GM23248 (cell line): Measurements from ENCODE around the gene RPL22. TPM values are rescaled to one million over a fixed set of nuclear protein-coding genes. Genes with fewer than 3 reads are reported as not detected.

ENCODE experiments used
- DNase-seq: peaks from one replicate; pipeline ENCODE4 v3.0.0-alpha.2; 2015
- H2AFZ ChIP-seq: fragments of 200-600 bp; sonication (generic); 2 replicates; pipeline ENCODE4 v1.6.1; 2016; ENCODE audit warnings: antibody characterized with exemption
- H3F3A ChIP-seq: fragments of 200-600 bp; sonication (generic); 2 replicates; pipeline ENCODE4 v1.6.1; 2016; ENCODE audit warnings: mild to moderate bottlenecking, antibody characterized with exemption, mixed run types; ENCODE audit not compliant: insufficient read depth
- H3K27ac ChIP-seq: fragments of 200-600 bp; sonication (generic); 2 replicates; pipeline ENCODE4 v1.5.1; 2016; ENCODE audit warnings: mild to moderate bottlenecking
- H3K27me3 ChIP-seq: fragments of 200-600 bp; sonication (generic); replicated peaks from 2 replicates; pipeline ENCODE4 v1.6.1; 2016; ENCODE audit warnings: mild to moderate bottlenecking; ENCODE audit not compliant: insufficient read depth
- H3K36me3 ChIP-seq: fragments of 200-600 bp; sonication (generic); 2 replicates; pipeline ENCODE4 v1.6.1; 2016; ENCODE audit warnings: low read depth, mild to moderate bottlenecking
- H3K4me1 ChIP-seq: fragments of 200-600 bp; sonication (generic); 2 replicates; pipeline ENCODE4 v1.6.1; 2016; ENCODE audit warnings: mild to moderate bottlenecking; ENCODE audit not compliant: insufficient read depth
- H3K4me2 ChIP-seq: fragments of 200-600 bp; sonication (generic); one replicate; pipeline ENCODE4 v1.6.1; 2016; ENCODE audit warnings: mild to moderate bottlenecking; ENCODE audit not compliant: unreplicated experiment
- H3K4me3 ChIP-seq: fragments of 200-600 bp; sonication (generic); 2 replicates; pipeline ENCODE4 v1.5.1; 2016; ENCODE audit warnings: mild to moderate bottlenecking
- H3K79me2 ChIP-seq: fragments of 200-600 bp; sonication (generic); 2 replicates; pipeline ENCODE4 v1.6.1; 2016; ENCODE audit warnings: mild to moderate bottlenecking; ENCODE audit not compliant: insufficient read depth
- H3K9ac ChIP-seq: fragments of 200-600 bp; sonication (generic); 2 replicates; pipeline ENCODE4 v1.6.1; 2016; ENCODE audit warnings: mild to moderate bottlenecking
- H3K9me2 ChIP-seq: fragments of 200-600 bp; sonication (generic); 2 replicates; pipeline ENCODE4 v1.6.1; 2016; ENCODE audit warnings: mixed run types, mild to moderate bottlenecking, moderate library complexity; ENCODE audit not compliant: insufficient read depth
- H3K9me3 ChIP-seq: fragments of 200-600 bp; sonication (generic); one replicate; pipeline ENCODE4 v1.6.1; 2017; ENCODE audit warnings: low read depth
- H4K20me1 ChIP-seq: fragments of 200-600 bp; sonication (generic); 2 replicates; pipeline ENCODE4 v1.6.0; 2016; ENCODE audit not compliant: insufficient read depth
- EZH2 ChIP-seq: fragments of 200-600 bp; sonication (generic); IDR thresholded peaks from 2 replicates; pipeline ENCODE4 v1.6.1; 2018; ENCODE audit warnings: antibody characterized with exemption, mild to moderate bottlenecking; ENCODE audit not compliant: insufficient read depth, poor library complexity, severe bottlenecking
- EZH2phosphoT487 ChIP-seq: fragments of 200-600 bp; sonication (generic); IDR thresholded peaks from 2 replicates; pipeline ENCODE4 v1.6.1; 2018; ENCODE audit warnings: antibody characterized with exemption, moderate library complexity, mild to moderate bottlenecking, low read depth; ENCODE audit not compliant: insufficient read depth
- WGBS, 2 experiments: methylation state at CpG; one replicate each; pipeline ENCODE4 v1.1.6; 2015 to 2017; ENCODE audit warnings: low lambda C conversion rate in 2 of 2, low coverage in 1 of 2; ENCODE audit errors: missing lambda C conversion rate in 2 of 2; 5-methylcytosine and 5-hydroxymethylcytosine counted together
- in situ Hi-C: fragments of 300-500 bp; cut with MboI; formaldehyde crosslinking; loops from 2 replicates; pipeline ENCODE4 v1.15.0; 2020
- polyA plus RNA-seq: library from polyadenylated mRNA; unstranded; fragments of >200 nt; fragmentation: Nextera tagmentation; extraction: Ambion mirVana; gene quantifications from 2 replicates; pipeline ENCODE4 v1.2.1, GENCODE V29; 2016
- total RNA-seq: library from RNA; depleted of rRNA; stranded (reverse); fragments of >200 nt; shearing (Covaris generic); gene quantifications from 2 replicates; pipeline ENCODE4 v1.2.3, GENCODE V29; 2014

The RPL22 gene
- total and polyA plus RNA-seq, 2 experiments from 2014 or later = 127 to 137 TPM

DNA sequence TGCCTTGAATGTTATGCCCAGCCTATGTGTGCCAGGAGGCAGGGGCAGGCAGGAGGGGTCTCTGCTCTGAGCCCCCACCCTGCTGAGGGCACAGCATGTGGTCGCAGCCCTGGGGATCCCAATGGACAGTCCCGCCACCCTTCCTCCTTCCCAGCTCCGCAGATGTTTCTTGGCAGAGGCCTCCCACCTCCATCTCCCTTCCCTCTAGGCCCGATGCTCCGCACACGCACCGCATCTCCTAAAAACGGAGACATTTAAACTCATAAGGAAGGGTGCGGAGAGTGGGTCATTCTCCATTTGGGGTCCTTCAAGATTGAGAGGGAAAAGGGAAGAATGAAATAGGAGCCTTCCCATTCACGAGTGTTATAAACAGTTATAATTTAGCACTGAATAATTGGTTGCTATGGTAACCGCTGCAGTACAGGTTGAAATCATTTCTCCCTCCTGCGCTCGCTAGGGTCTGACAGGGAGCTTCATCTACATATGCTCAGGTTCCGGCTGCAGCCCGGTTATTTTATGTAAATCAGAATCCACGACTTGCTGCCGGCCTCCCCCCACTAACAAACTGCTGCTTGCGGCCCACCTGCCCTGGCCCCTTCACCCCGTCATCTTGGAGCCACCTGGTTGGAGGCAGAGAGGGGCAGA lies 35.3 kb downstream of the RPL22 start:
- H2AFZ ChIP-seq = no peak overlapping the region
- no peaks in the 10 kb centered on the region for H3K9me3 ChIP-seq
- no peak for DNase-seq
- H3K9me2 ChIP-seq = no peaks in the 10 kb centered on the region
- no peak overlapping the region for H3K4me3 ChIP-seq
- H3K27me3 ChIP-seq = peaks cover 21% of the 10 kb centered on the region
- H3F3A ChIP-seq = no peaks in the 10 kb centered on the region
- no peaks in the 10 kb centered on the region for H3K79me2 ChIP-seq
- no peak for TF ChIP-seq EZH2phosphoT487
- no peak for TF ChIP-seq EZH2
- H3K36me3 ChIP-seq = no peaks in the 10 kb centered on the region
- no peak overlapping the region for H3K4me2 ChIP-seq
- 63 to 64% methylated on average over 19 of the region's 19 CpGs for WGBS, 2 experiments
- H3K4me1 ChIP-seq = no peaks in the 10 kb centered on the region
- in situ Hi-C loops = no loop called here
- H3K27ac ChIP-seq = no peak overlapping the region
- H4K20me1 ChIP-seq = no peaks in the 10 kb centered on the region
- H3K9ac ChIP-seq = no peak overlapping the region

GRCh38 chr1:6163191-6163972 lies 36.0 kb downstream of the RPL22 start:
- H3K9me2 ChIP-seq = no peaks in the 10 kb centered on the region
- DNase-seq = no peak
- peaks cover 21% of the 10 kb centered on the region for H3K27me3 ChIP-seq
- no peak overlapping the region for H2AFZ ChIP-seq
- no peaks in the 10 kb centered on the region for H4K20me1 ChIP-seq
- no peak overlapping the region for H3K27ac ChIP-seq
- H3K79me2 ChIP-seq = no peaks in the 10 kb centered on the region
- H3K36me3 ChIP-seq = no peaks in the 10 kb centered on the region
- TF ChIP-seq EZH2phosphoT487 (no peak), EZH2 (no peak)
- WGBS, 2 experiments = 57 to 58% methylated on average over 15 of the region's 15 CpGs
- H3K4me1 ChIP-seq = no peaks in the 10 kb centered on the region
- in situ Hi-C loops = no loop called here
- no peak overlapping the region for H3K9ac ChIP-seq
- no peaks in the 10 kb centered on the region for H3K9me3 ChIP-seq
- no peaks in the 10 kb centered on the region for H3F3A ChIP-seq
- H3K4me3 ChIP-seq = no peak overlapping the region
- no peak overlapping the region for H3K4me2 ChIP-seq

GRCh38 chr1:6162773-6163172 lies 36.6 kb downstream of the RPL22 start:
- no peak for DNase-seq
- Histone ChIP-seq H3K36me3 (no peaks in the 10 kb centered on the region), H3K4me3 (no peak overlapping the region), H4K20me1 (no peaks in the 10 kb centered on the region), H3K4me1 (no peaks in the 10 kb centered on the region), H3K9ac (no peak overlapping the region), H3K79me2 (no peaks in the 10 kb centered on the region), H3K9me3 (no peaks in the 10 kb centered on the region), H2AFZ (no peak overlapping the region), H3K9me2 (no peaks in the 10 kb centered on the region), H3K4me2 (no peak overlapping the region), H3K27me3 (peaks cover 21% of the 10 kb centered on the region), H3F3A (no peaks in the 10 kb centered on the region), H3K27ac (no peak overlapping the region)
- in situ Hi-C loops = no loop called here
- TF ChIP-seq EZH2phosphoT487 = no peak
- TF ChIP-seq EZH2 = no peak
- 59 to 67% methylated on average over 11 to 13 of the region's 13 CpGs for WGBS, 2 experiments

DNA sequence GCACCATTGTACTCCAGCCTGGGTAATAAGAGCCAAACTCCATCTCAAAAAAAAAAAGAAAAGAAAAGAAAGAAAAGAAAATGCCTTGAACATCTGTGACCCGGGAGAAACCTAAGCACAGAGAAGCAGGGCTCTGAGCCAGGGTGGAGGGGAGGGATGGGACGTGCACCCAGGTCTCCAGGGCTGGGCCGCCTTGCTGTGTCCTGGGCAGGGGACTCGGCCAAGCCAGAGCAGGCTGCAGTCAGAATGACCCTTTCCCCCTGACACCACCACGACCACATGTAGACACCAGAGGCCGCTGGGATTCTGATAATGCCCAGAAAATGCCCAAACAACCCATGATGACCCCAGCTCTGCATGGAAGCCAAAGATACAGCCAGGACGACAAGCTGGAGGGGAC lies 37.1 kb downstream of the RPL22 start:
- Histone ChIP-seq H3K27ac (no peak overlapping the region), H3K9ac (no peak overlapping the region), H2AFZ (no peak overlapping the region), H3K36me3 (no peaks in the 10 kb centered on the region), H3K4me2 (no peak overlapping the region), H3F3A (no peaks in the 10 kb centered on the region), H3K9me2 (no peaks in the 10 kb centered on the region), H3K79me2 (no peaks in the 10 kb centered on the region), H4K20me1 (no peaks in the 10 kb centered on the region), H3K4me1 (no peaks in the 10 kb centered on the region), H3K4me3 (no peak overlapping the region), H3K27me3 (peaks cover 21% of the 10 kb centered on the region), H3K9me3 (no peaks in the 10 kb centered on the region)
- 41 to 54% methylated on average over 5 to 7 of the region's 7 CpGs for WGBS, 2 experiments
- in situ Hi-C loops = no loop called here
- TF ChIP-seq EZH2phosphoT487 = no peak
- TF ChIP-seq EZH2 = no peak
- DNase-seq = no peak
